Measurements from ENCODE around the gene RRM2. TPM values are rescaled to one million over a fixed set of nuclear protein-coding genes. Genes with fewer than 3 reads are reported as not detected.

The RRM2 gene
- total and polyA plus RNA-seq, 5 donors = 0.37 to 6.1 (median 1.3) TPM

DNA sequence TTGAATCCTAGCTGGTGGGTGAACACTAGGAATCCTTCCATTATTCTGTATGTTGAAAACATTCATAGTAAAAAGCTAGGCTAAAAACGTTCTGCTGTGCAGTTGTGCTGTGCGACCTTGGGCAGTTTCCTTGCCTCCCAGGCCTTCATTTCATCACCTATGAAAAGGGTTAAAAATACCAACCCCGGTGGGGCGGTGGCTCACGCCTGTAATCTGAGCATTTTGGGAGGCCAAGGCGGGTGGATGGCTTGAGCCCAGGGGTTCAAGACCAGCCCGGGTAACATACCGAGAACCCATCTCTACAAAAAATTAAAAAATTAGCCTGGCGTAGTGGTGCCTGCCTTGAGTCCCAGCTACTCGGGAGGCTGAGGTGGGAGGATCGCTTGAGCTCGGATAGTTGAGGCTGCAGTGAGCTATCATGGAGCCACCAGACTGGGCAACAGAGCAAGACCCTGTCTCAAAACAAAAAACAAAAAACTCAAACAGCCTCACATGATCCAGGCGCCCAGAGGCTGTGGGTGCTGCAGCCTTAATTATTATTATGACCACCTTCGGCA, 2.9 kb upstream of the RRM2 start:
- Histone ChIP-seq H3K9me3 (ENCODE audit: control insufficient read depth, low read length) (no peaks in the 10 kb centered on the region), H3K27ac (ENCODE audit: low read length) (peak overlapping the region; percentile 31), H3K4me1 (ENCODE audit: control insufficient read depth, insufficient read depth, low read length) (peaks cover 3% of the 10 kb centered on the region), H3K4me3 (ENCODE audit: low read length) (peak overlapping the region; percentile 43), H3K27me3 (ENCODE audit: control insufficient read depth, insufficient read depth) (no peaks in the 10 kb centered on the region)
- 78% methylated on average over 14 of the region's 14 CpGs for WGBS
- no peak for DNase-seq
- intact Hi-C loops (cut with DNase I) = loop anchor here in 1 of 4 donors (5.0 kb wide), 1 partner anchor 293 kb away; no protein-coding TSS in a partner anchor
- ATAC-seq = no peak

DNA sequence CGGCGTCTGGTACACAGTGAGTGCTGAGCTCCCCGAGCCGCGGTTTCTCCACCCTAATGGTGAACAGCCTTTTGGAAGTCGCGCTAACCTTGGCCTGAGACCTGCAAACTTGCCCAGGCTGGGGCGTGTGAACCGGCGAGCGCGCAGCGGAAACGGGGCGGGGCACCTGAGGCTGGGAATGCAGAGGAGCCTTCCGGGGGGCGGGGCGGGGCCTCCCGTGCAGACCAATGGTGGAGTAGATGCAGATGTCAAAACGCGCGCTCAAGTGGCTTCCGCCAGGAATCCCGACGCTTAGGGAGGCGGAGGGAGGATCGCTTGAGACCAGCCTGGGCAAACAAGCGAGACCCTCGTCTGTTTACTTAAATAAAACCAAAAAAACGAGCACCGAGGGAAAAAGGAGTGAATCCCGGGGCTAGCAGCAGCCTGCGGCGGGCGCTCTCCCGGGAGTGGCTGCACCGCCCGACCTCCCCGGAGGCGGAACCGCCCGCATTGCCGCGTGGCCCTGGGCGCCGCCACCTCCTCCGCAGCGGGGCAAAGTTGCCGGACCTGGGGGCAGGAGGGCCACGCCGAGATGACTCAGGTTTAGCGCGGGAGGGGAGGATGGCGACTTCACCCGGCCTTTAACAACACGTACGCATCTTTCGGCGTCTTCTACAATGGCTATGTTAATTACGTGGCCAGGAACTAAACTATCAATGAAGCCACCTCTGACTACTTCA, 2.2 kb upstream of the RRM2 start:
- intact Hi-C loops (cut with DNase I) = loop anchor here in 1 of 4 donors (5.0 kb wide), 1 partner anchor 292 kb away; no protein-coding TSS in a partner anchor
- Histone ChIP-seq H3K4me1 (ENCODE audit: control insufficient read depth, insufficient read depth, low read length) (peaks cover 3% of the 10 kb centered on the region), H3K27ac (ENCODE audit: low read length) (peak overlapping the region; percentile 31), H3K4me3 (ENCODE audit: low read length) (peak overlapping the region; percentile 43), H3K9me3 (ENCODE audit: control insufficient read depth, low read length) (no peaks in the 10 kb centered on the region), H3K27me3 (ENCODE audit: control insufficient read depth, insufficient read depth) (no peaks in the 10 kb centered on the region)
- under 1% methylated on average over 60 of the region's 60 CpGs for WGBS
- peak; percentile 92 to 94 for ATAC-seq
- DNase-seq = peak; percentile 95 to 99 (median 96)

DNA sequence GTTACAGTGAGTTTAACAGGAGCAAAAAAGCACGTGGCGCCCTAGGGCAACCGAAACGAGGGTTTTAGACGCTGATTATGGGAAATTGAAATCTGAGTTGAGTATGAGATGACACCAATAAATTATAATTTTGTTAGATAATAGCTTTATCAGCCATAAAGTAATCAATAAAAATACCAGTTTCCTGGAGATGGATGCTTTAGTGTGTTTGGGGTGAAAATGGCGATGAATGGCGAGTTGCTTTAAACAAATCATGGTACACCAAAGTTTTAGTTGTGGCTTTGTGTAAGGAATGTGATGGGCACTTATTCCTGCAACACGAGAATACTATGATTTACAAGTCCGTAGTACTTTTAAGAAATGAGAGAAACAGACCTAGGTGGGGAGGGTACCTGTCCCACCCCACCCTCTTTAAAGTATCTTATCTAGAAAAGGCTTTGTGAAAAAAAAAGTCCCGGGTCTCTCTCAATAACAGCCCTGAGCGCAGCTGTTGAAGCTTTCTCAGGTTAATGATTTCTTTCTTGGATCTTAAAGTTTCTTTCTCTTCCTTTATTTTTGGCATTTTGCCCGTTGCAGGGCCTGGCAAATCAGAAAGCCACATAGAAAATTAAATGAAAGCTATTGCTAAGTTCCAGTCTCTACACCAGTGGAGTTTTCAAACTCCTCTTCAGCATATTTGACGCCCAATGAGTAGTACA, 1.5 kb upstream of the RRM2 start:
- H3K27ac ChIP-seq (ENCODE audit: low read length) = no peak overlapping the region
- peaks cover 3% of the 10 kb centered on the region for H3K4me1 ChIP-seq (ENCODE audit: control insufficient read depth, insufficient read depth, low read length)
- intact Hi-C loops (cut with DNase I) = loop anchor here in 1 of 4 donors (5.0 kb wide), 1 partner anchor 291 kb away; no protein-coding TSS in a partner anchor
- no peaks in the 10 kb centered on the region for H3K27me3 ChIP-seq (ENCODE audit: control insufficient read depth, insufficient read depth)
- H3K9me3 ChIP-seq (ENCODE audit: control insufficient read depth, low read length) = no peaks in the 10 kb centered on the region
- DNase-seq (no peak), ATAC-seq (no peak)
- 35% methylated on average over 13 of the region's 13 CpGs for whole genome bisulfite sequencing
- H3K4me3 ChIP-seq (ENCODE audit: low read length) = peak overlapping the region; percentile 43

DNA sequence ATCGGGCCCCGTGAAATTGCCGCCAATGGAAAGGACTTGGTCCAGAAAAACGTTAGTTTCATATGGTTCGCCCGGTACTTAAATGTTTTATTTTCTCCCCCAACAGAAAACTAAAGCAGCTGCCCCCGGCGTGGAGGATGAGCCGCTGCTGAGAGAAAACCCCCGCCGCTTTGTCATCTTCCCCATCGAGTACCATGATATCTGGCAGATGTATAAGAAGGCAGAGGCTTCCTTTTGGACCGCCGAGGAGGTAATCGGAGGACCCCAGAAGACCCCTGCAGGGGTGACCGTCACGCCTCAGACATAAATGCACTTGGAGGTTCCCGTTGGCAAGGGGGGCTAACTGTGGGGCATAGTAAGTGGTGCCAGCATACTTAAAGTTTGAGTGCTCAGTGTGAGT, 742 bp downstream of the RRM2 start:
- WGBS = 6% methylated on average over 18 of the region's 18 CpGs
- Histone ChIP-seq H3K4me3 (ENCODE audit: low read length) (peak overlapping the region; percentile 2), H3K27me3 (ENCODE audit: control insufficient read depth, insufficient read depth) (no peaks in the 10 kb centered on the region), H3K27ac (ENCODE audit: low read length) (no peak overlapping the region), H3K4me1 (ENCODE audit: control insufficient read depth, insufficient read depth, low read length) (peaks cover 3% of the 10 kb centered on the region), H3K9me3 (ENCODE audit: control insufficient read depth, low read length) (no peaks in the 10 kb centered on the region)
- DNase-seq = no peak
- no peak for ATAC-seq
- intact Hi-C loops (cut with DNase I) = loop anchor here in 1 of 4 donors (5.0 kb wide), 1 partner anchor 289 kb away; no protein-coding TSS in a partner anchor

DNA sequence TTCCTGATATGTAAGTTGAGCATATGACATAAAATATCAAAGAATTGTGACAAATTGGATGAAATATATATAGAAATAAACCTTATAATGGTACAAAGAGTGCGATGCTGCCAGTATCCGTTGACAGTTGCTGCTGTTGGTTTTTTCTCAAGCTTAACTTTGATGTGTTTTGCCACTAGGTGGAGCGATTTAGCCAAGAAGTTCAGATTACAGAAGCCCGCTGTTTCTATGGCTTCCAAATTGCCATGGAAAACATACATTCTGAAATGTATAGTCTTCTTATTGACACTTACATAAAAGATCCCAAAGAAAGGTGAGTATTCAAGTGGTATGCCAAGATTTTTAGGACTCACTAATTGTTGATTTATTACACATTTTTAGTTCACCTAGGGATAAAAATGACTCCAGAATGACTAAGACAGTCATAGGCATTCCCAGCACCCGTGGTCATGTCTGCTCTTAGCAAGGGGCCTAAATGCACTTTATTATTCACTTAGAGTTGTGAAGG, 2.1 kb downstream of the RRM2 start:
- Histone ChIP-seq H3K4me3 (ENCODE audit: low read length) (no peak overlapping the region), H3K9me3 (ENCODE audit: control insufficient read depth, low read length) (no peaks in the 10 kb centered on the region), H3K27me3 (ENCODE audit: control insufficient read depth, insufficient read depth) (no peaks in the 10 kb centered on the region), H3K27ac (ENCODE audit: low read length) (no peak overlapping the region), H3K4me1 (ENCODE audit: control insufficient read depth, insufficient read depth, low read length) (peaks cover 3% of the 10 kb centered on the region)
- no peak for ATAC-seq
- intact Hi-C loops (cut with DNase I) = loop anchor here (2.0 to 5.0 kb wide), 5 partner anchors 283 to 313 kb away; no protein-coding TSS in a partner anchor
- WGBS = 19% methylated on average over 5 of the region's 5 CpGs
- DNase-seq = no peak

DNA sequence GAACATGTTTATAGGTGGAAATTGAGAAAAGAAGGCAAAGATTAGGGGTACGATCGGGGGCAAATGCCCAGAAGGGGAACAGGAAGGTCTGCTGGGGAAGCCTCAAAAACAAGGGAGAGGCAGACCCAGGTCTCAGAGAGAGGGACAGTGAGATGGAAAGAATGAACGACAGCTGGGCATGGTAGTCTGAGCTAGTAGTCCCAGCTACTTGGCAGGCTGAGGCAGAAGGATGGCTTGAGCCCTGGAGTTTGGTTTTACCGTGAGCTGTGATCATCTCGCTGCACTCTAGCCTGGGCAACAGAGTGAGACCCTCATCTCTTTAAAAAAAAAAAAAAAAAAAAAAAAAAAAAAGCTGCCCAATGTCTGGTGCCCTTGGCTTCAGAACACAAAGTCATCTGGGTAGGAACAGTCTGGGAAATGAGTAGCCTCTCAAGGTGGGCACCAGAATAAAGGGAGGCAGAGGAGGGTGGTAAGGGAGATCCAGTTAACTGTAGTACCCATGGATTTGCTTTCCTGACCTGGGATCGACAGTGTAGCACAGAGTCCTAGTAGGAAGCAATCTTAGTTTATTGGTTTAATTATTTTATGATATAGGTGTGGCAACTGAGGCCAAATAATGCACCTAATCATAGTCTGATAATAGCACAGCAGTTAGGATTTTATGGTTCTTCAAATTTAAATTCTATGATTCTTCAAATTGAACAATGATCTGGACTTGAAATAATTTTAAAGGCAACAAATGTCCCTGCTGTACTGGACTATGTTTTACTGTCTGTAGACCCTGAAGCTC, 3.5 kb downstream of the RRM2 start:
- peaks cover 3% of the 10 kb centered on the region for H3K4me1 ChIP-seq (ENCODE audit: control insufficient read depth, insufficient read depth, low read length)
- intact Hi-C loops (cut with DNase I) = loop anchor here (2.0 to 5.0 kb wide), 4 partner anchors 281 to 311 kb away; no protein-coding TSS in a partner anchor
- WGBS = 86% methylated on average over 6 of the region's 6 CpGs
- no peaks in the 10 kb centered on the region for H3K27me3 ChIP-seq (ENCODE audit: control insufficient read depth, insufficient read depth)
- ATAC-seq (no peak), DNase-seq (no peak)
- H3K27ac ChIP-seq (ENCODE audit: low read length) = no peak overlapping the region
- no peak overlapping the region for H3K4me3 ChIP-seq (ENCODE audit: low read length)
- no peaks in the 10 kb centered on the region for H3K9me3 ChIP-seq (ENCODE audit: control insufficient read depth, low read length)

DNA sequence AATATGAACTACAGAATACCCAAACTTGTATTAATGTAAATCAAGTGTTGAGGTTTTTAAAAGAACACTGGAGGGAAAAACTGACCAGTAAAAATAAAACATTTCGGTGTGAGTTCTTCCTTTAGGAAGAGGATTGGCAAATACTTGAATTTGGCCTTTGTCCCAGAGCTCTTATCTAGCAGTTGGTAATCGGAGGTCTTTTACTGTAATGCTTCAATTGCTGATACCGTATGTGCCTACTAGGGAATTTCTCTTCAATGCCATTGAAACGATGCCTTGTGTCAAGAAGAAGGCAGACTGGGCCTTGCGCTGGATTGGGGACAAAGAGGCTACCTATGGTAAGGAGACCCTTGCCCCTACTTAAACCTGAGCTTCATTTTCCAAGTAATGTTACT, 4.1 kb downstream of the RRM2 start:
- Histone ChIP-seq H3K27ac (ENCODE audit: low read length) (no peak overlapping the region), H3K27me3 (ENCODE audit: control insufficient read depth, insufficient read depth) (no peaks in the 10 kb centered on the region), H3K4me3 (ENCODE audit: low read length) (no peak overlapping the region), H3K9me3 (ENCODE audit: control insufficient read depth, low read length) (no peaks in the 10 kb centered on the region), H3K4me1 (ENCODE audit: control insufficient read depth, insufficient read depth, low read length) (peaks cover 3% of the 10 kb centered on the region)
- no peak for DNase-seq
- ATAC-seq = no peak
- intact Hi-C loops (cut with DNase I) = loop anchor here in 3 of 4 donors (5.0 kb wide), 3 partner anchors 281 to 311 kb away; no protein-coding TSS in a partner anchor
- WGBS = 25% methylated on average over 5 of the region's 5 CpGs

DNA sequence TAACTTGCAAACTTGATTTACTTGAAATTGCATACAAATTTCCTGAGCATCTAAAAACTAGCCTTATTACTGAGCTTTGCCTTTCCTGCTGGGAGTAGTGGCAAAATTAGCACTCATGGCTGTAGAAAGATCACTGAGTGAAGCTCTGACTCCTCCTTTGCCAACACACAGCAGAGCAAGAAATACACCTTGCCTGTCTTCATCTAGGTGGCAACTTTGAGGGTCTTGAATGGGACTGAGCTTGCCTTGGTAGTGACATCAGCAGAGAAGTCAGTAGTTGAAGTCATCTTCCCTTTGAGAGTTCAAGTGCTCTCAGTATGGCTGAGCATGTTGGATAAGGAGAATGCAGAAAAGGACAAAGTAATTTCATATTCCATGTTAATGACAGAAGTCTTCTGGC, 5.9 kb downstream of the RRM2 start:
- H3K9me3 ChIP-seq (ENCODE audit: control insufficient read depth, low read length) = no peaks in the 10 kb centered on the region
- no peaks in the 10 kb centered on the region for H3K4me1 ChIP-seq (ENCODE audit: control insufficient read depth, insufficient read depth, low read length)
- intact Hi-C loops (cut with DNase I) = loop anchor here in 3 of 4 donors (5.0 kb wide), 3 partner anchors 279 to 309 kb away; no protein-coding TSS in a partner anchor
- H3K27ac ChIP-seq (ENCODE audit: low read length) = no peak overlapping the region
- no peak for DNase-seq
- ATAC-seq = no peak
- no peak overlapping the region for H3K4me3 ChIP-seq (ENCODE audit: low read length)
- H3K27me3 ChIP-seq (ENCODE audit: control insufficient read depth, insufficient read depth) = no peaks in the 10 kb centered on the region

DNA sequence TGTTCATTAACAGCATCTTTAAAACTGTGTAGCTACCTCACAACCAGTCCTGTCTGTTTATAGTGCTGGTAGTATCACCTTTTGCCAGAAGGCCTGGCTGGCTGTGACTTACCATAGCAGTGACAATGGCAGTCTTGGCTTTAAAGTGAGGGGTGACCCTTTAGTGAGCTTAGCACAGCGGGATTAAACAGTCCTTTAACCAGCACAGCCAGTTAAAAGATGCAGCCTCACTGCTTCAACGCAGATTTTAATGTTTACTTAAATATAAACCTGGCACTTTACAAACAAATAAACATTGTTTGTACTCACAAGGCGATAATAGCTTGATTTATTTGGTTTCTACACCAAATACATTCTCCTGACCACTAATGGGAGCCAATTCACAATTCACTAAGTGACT, 7.0 kb downstream of the RRM2 start:
- Histone ChIP-seq H3K27ac (ENCODE audit: low read length) (no peak overlapping the region), H3K9me3 (ENCODE audit: control insufficient read depth, low read length) (no peaks in the 10 kb centered on the region), H3K27me3 (ENCODE audit: control insufficient read depth, insufficient read depth) (no peaks in the 10 kb centered on the region), H3K4me1 (ENCODE audit: control insufficient read depth, insufficient read depth, low read length) (no peaks in the 10 kb centered on the region), H3K4me3 (ENCODE audit: low read length) (no peak overlapping the region)
- DNase-seq (no peak), ATAC-seq (no peak)
- whole genome bisulfite sequencing = 92% methylated on average over 3 of the region's 3 CpGs
- intact Hi-C loops (cut with DNase I) = loop anchor here in 3 of 4 donors (5.0 kb wide), 3 partner anchors 278 to 308 kb away; no protein-coding TSS in a partner anchor

DNA sequence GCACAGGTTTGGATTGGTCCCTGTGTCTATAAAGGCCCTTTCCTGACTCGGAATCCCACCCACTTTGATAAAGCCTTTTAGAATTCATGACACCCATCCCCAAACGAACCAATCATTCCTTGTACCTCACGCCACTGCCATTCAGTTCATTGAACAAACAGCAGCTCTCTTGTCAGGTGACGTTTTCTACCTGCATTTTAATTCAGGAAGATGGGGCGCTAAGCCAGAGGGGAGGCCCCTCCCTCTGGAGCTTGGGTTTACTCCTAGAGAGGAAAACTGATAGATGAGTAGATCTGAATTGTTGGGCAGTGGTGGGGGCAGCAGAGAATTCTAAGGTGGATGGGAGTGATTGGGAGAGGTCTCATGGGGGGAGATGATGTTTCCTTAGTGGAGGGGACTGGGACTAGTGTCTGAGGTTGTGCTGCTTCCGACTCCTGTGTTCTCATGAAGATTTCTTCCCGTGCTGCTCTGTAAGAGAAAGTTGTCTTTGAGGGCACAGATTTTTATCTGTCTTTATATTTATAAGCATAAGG, 9.6 kb downstream of the RRM2 start:
- WGBS = 92% methylated on average over 7 of the region's 7 CpGs
- intact Hi-C loops (cut with DNase I) = loop anchor here in 1 of 4 donors (5.0 kb wide), 1 partner anchor 285 kb away; no protein-coding TSS in a partner anchor
- Histone ChIP-seq H3K27me3 (ENCODE audit: control insufficient read depth, insufficient read depth) (no peaks in the 10 kb centered on the region), H3K9me3 (ENCODE audit: control insufficient read depth, low read length) (no peaks in the 10 kb centered on the region), H3K4me3 (ENCODE audit: low read length) (no peak overlapping the region), H3K27ac (ENCODE audit: low read length) (no peak overlapping the region), H3K4me1 (ENCODE audit: control insufficient read depth, insufficient read depth, low read length) (no peaks in the 10 kb centered on the region)
- DNase-seq (no peak), ATAC-seq (no peak)

Measured in right cardiac atrium (tissue), 5 donors.